SK-N-SH (cell line): ENCODE results near the gene FOCAD. TPM values are rescaled to one million over a fixed set of nuclear protein-coding genes. Genes with fewer than 3 reads are reported as not detected.

Experiments
- CTCF ChIA-PET: fragments of 300-600, 350-600 bp; formaldehyde crosslinking; extraction: SDS; loops from one replicate; lab custom pipeline; 2021; lab: Yijun Ruan, JAX
- POLR2A ChIA-PET: fragments of 350-600 bp; sonication (Branson Sonifier 250); formaldehyde crosslinking; extraction: SDS; loops from one replicate; lab custom pipeline; 2020; ENCODE audit warnings: antibody characterized with exemption, inconsistent platforms; lab: Yijun Ruan, JAX
- DNase-seq: peaks from one replicate; pipeline ENCODE4 v3.0.0; 2012
- H2AFZ ChIP-seq: fragments of 200-600 bp; sonication (generic); 2 replicates; pipeline ENCODE4 v1.8.1; 2016; ENCODE audit warnings: antibody characterized with exemption, mild to moderate bottlenecking, low read depth
- H3F3A ChIP-seq: fragments of 200-600 bp; sonication (generic); replicated peaks from 2 replicates; pipeline ENCODE3; 2016; ENCODE audit warnings: antibody characterized with exemption, mild to moderate bottlenecking; ENCODE audit not compliant: insufficient read depth
- H3K27ac ChIP-seq, 2 experiments: fragments of 200-500 bp in 1 of 2; fragments of 200-600 bp in 1 of 2; sonication (Bioruptor generic) in 1 of 2; sonication (generic), shearing (Covaris generic) in 1 of 2; 2 replicates each; pipeline versions ENCODE4 v1.5.1 to v1.6.1; 2014 to 2016; ENCODE audit warnings: low read depth in 2 of 2, inconsistent platforms in 1 of 2, low read length in 1 of 2, mild to moderate bottlenecking in 1 of 2, mixed read lengths in 1 of 2
- H3K27me3 ChIP-seq: fragments of 200-600 bp; sonication (generic), shearing (Covaris generic); 2 replicates; pipeline ENCODE4 v1.6.1; 2016; ENCODE audit warnings: mixed run types; ENCODE audit not compliant: insufficient read depth
- H3K36me3 ChIP-seq, 2 experiments: fragments of 200-500 bp in 1 of 2; fragments of 200-600 bp in 1 of 2; sonication (Bioruptor generic) in 1 of 2; sonication (generic) in 1 of 2; replicated peaks in 1 of 2; 2 replicates each; pipeline versions ENCODE3 to v1.5.1; 2014 to 2016; ENCODE audit warnings: low read length in 1 of 2, mild to moderate bottlenecking in 1 of 2; ENCODE audit not compliant: insufficient read depth in 2 of 2, control insufficient read depth in 1 of 2
- H3K4me1 ChIP-seq, 2 experiments: fragments of 200-500 bp in 1 of 2; fragments of 200-600 bp in 1 of 2; sonication (Bioruptor generic) in 1 of 2; sonication (generic), shearing (Covaris generic) in 1 of 2; 2 replicates each; pipeline versions ENCODE4 v1.5.1 to v1.6.1; 2014 to 2016; ENCODE audit warnings: low read depth in 1 of 2, low read length in 1 of 2, mixed run types in 1 of 2; ENCODE audit not compliant: insufficient read depth in 2 of 2, control insufficient read depth in 1 of 2
- H3K4me2 ChIP-seq: fragments of 200-600 bp; sonication (generic), shearing (Covaris generic); 2 replicates; pipeline ENCODE4 v1.6.1; 2017; ENCODE audit warnings: mixed run types
- H3K4me3 ChIP-seq, 2 experiments: fragments of 200-500 bp in 1 of 2; fragments of 200-600 bp in 1 of 2; sonication (Bioruptor generic) in 1 of 2; sonication (generic), shearing (Covaris generic) in 1 of 2; 2 replicates each; pipeline versions ENCODE4 v1.5.1 to v1.8.1; 2014 to 2016; ENCODE audit warnings: low read depth in 2 of 2, inconsistent platforms in 1 of 2, low read length in 1 of 2, mild to moderate bottlenecking in 1 of 2, mixed read lengths in 1 of 2, moderate library complexity in 1 of 2
- H3K79me2 ChIP-seq: fragments of 200-600 bp; sonication (generic); 2 replicates; pipeline ENCODE4 v1.8.1; 2017; ENCODE audit warnings: mild to moderate bottlenecking; ENCODE audit not compliant: insufficient read depth
- H3K9ac ChIP-seq: fragments of 200-600 bp; sonication (generic); 2 replicates; pipeline ENCODE4 v1.6.1; 2017; ENCODE audit warnings: mixed run types
- H3K9me2 ChIP-seq: fragments of 200-600 bp; sonication (generic); 2 replicates; pipeline ENCODE4 v1.6.1; 2017; ENCODE audit warnings: mixed run types
- H3K9me3 ChIP-seq: fragments of 200-600 bp; sonication (generic); 2 replicates; pipeline ENCODE4 v1.6.1; 2017; ENCODE audit warnings: mixed run types, mild to moderate bottlenecking, moderate library complexity
- H4K20me1 ChIP-seq: fragments of 200-600 bp; sonication (generic); 2 replicates; pipeline ENCODE4 v1.6.1; 2017; ENCODE audit warnings: mild to moderate bottlenecking, mixed run types; ENCODE audit not compliant: insufficient read depth
- ELF1 ChIP-seq: IDR thresholded peaks from 2 replicates; pipeline ENCODE4 v1.4.0; 2012
- EZH2phosphoT487 ChIP-seq: fragments of 200-600 bp; sonication (generic); IDR thresholded peaks from 2 replicates; pipeline ENCODE4 v1.6.1; 2017; ENCODE audit warnings: low read depth, mixed run types, mild to moderate bottlenecking, antibody characterized with exemption, moderate library complexity, borderline replicate concordance
- FOSL2 ChIP-seq: IDR thresholded peaks from 2 replicates; pipeline ENCODE4 v1.4.0; 2012; ENCODE audit warnings: low read depth, mild to moderate bottlenecking, moderate library complexity, borderline replicate concordance
- GABPA ChIP-seq: IDR thresholded peaks from 2 replicates; pipeline ENCODE4 v1.4.0; 2012; ENCODE audit warnings: low read depth, mild to moderate bottlenecking
- MEF2A ChIP-seq: IDR thresholded peaks from 2 replicates; pipeline ENCODE4 v1.4.0; 2012; ENCODE audit warnings: low read depth, borderline replicate concordance
- NFIC ChIP-seq: IDR thresholded peaks from 2 replicates; pipeline ENCODE4 v1.4.0; 2012; ENCODE audit warnings: borderline replicate concordance
- RCOR1 ChIP-seq: fragments of 150-350 bp; IDR thresholded peaks from 2 replicates; pipeline ENCODE4 v1.6.1; 2017; ENCODE audit warnings: antibody characterized with exemption, low read length
- RFX5 ChIP-seq: IDR thresholded peaks from 2 replicates; pipeline ENCODE4 v1.6.1; 2012; ENCODE audit warnings: mild to moderate bottlenecking, improper control_type of control experiment, low read length
- SIN3A ChIP-seq: IDR thresholded peaks from 2 replicates; pipeline ENCODE4 v1.6.1; 2012; ENCODE audit warnings: low read depth, mild to moderate bottlenecking, low read length, moderate library complexity, borderline replicate concordance
- SMC3 ChIP-seq: IDR thresholded peaks from 2 replicates; pipeline ENCODE4 v1.6.1; 2012; ENCODE audit warnings: low read depth, low read length, improper control_type of control experiment
- TEAD4 ChIP-seq: IDR thresholded peaks from 2 replicates; pipeline ENCODE4 v1.4.0; 2012; ENCODE audit warnings: mild to moderate bottlenecking, borderline replicate concordance; ENCODE audit not compliant: insufficient read depth
- WGBS: methylation state at CpG from one replicate; pipeline ENCODE4 v1.1.6; 2017; ENCODE audit warnings: low lambda C conversion rate; 5-methylcytosine and 5-hydroxymethylcytosine counted together
- polyA plus RNA-seq, 3 experiments: library from polyadenylated mRNA; depleted of rRNA; stranded (reverse); fragments of >200 nt; gene quantifications; 2 replicates each; pipeline ENCODE4 v1.2.3, GENCODE V29; 2012
- TF ChIP-seq, protein P1 (sequence below): fragments of 200-600 bp; sonication (generic); IDR thresholded peaks from 2 replicates; pipeline ENCODE4 v1.6.1; 2017; ENCODE audit warnings: antibody characterized with exemption, mild to moderate bottlenecking, moderate library complexity
- TF ChIP-seq, protein P2 (sequence below): IDR thresholded peaks from 2 replicates; pipeline ENCODE4 v1.4.0; 2012; ENCODE audit warnings: low read depth, borderline replicate concordance
- TF ChIP-seq, protein P3 (sequence below): fragments of 150-350 bp; IDR thresholded peaks from 2 replicates; pipeline ENCODE4 v1.6.1; 2017; ENCODE audit warnings: antibody characterized with exemption, low read length, low read depth, borderline replicate concordance
- TF ChIP-seq, protein P4 (sequence below): IDR thresholded peaks from 2 replicates; pipeline ENCODE4 v1.4.0; 2012; ENCODE audit warnings: low read depth, borderline replicate concordance

FOCAD gene
- polyA plus RNA-seq, 1 of the 3 experiments (the other 2 are of a cell fraction): 15.8 TPM

DNA sequence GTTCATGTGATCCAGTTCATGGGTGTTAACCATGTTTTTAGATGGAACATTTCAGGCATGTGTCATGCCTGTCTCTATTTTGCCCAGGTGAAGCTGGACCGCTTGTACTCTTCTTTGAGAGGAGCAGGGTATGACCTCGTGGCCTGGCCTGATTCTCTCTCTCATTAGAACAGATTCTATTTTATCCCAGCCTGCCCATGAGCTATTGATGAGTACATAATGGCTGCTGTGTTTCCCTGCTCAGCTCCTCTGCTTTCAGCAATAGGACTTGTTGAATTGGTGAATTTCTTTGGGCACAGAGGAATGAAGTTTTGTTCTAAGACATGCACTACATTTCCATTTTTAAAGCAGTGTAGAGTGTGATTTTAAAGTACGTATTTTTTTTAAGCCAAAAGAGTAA, 261.2 kb downstream of the FOCAD start (continued):
- TF ChIP-seq, protein P1, sequence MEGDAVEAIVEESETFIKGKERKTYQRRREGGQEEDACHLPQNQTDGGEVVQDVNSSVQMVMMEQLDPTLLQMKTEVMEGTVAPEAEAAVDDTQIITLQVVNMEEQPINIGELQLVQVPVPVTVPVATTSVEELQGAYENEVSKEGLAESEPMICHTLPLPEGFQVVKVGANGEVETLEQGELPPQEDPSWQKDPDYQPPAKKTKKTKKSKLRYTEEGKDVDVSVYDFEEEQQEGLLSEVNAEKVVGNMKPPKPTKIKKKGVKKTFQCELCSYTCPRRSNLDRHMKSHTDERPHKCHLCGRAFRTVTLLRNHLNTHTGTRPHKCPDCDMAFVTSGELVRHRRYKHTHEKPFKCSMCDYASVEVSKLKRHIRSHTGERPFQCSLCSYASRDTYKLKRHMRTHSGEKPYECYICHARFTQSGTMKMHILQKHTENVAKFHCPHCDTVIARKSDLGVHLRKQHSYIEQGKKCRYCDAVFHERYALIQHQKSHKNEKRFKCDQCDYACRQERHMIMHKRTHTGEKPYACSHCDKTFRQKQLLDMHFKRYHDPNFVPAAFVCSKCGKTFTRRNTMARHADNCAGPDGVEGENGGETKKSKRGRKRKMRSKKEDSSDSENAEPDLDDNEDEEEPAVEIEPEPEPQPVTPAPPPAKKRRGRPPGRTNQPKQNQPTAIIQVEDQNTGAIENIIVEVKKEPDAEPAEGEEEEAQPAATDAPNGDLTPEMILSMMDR: no peak
- TF ChIP-seq EZH2phosphoT487: no peak
- no peak for TF ChIP-seq SIN3A
- TF ChIP-seq NFIC: no peak
- TF ChIP-seq RFX5: no peak

DNA sequence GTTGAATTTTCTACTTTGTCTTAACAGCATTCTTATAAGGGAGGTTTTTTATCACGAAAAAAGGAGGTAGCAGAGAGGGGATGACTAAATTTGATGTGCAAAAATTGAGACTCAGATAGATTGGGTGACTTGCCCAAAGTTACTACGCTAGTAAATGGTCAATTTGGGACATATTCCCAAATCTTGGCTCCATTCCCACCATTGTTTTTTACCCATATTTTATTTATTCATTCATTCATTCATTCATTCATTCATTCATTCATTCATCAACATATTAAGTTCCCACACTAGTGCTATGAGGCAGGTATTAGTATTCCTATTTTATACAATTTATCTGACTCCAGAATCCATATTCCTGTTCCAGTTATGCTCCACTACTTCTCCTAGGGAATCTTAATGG, 261.8 kb downstream of the FOCAD start:
- Histone ChIP-seq H2AFZ (no peak overlapping the region), H3K79me2 (no peaks in the 10 kb centered on the region), H3F3A (no peaks in the 10 kb centered on the region), H3K4me3 (no peak overlapping the region), H3K9ac (no peak overlapping the region), H3K9me3 (no peaks in the 10 kb centered on the region), H3K4me2 (no peak overlapping the region), H3K27me3 (no peaks in the 10 kb centered on the region), H3K36me3 (peaks cover 14 to 24% of the 10 kb centered on the region in 2 experiments), H3K4me1 (no peaks in the 10 kb centered on the region), H4K20me1 (no peaks in the 10 kb centered on the region), H3K9me2 (no peaks in the 10 kb centered on the region), H3K27ac (no peak overlapping the region)
- DNase-seq: no peak
- CTCF ChIA-PET: interaction anchor here (1.0 to 6.4 kb wide), 3 partner anchors 165 to 1481 kb away, joined by 3 to 107 read pairs (median 13); partner anchors contain the start of gene MLLT3
- POLR2A ChIA-PET: no interaction called here
- no peak for TF ChIP-seq SMC3
- TF ChIP-seq, protein P2, sequence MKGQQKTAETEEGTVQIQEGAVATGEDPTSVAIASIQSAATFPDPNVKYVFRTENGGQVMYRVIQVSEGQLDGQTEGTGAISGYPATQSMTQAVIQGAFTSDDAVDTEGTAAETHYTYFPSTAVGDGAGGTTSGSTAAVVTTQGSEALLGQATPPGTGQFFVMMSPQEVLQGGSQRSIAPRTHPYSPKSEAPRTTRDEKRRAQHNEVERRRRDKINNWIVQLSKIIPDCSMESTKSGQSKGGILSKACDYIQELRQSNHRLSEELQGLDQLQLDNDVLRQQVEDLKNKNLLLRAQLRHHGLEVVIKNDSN: no peak
- TF ChIP-seq TEAD4: no peak
- TF ChIP-seq, protein P3, sequence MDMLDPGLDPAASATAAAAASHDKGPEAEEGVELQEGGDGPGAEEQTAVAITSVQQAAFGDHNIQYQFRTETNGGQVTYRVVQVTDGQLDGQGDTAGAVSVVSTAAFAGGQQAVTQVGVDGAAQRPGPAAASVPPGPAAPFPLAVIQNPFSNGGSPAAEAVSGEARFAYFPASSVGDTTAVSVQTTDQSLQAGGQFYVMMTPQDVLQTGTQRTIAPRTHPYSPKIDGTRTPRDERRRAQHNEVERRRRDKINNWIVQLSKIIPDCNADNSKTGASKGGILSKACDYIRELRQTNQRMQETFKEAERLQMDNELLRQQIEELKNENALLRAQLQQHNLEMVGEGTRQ: no peak
- no peak for TF ChIP-seq MEF2A
- TF ChIP-seq, protein P4, sequence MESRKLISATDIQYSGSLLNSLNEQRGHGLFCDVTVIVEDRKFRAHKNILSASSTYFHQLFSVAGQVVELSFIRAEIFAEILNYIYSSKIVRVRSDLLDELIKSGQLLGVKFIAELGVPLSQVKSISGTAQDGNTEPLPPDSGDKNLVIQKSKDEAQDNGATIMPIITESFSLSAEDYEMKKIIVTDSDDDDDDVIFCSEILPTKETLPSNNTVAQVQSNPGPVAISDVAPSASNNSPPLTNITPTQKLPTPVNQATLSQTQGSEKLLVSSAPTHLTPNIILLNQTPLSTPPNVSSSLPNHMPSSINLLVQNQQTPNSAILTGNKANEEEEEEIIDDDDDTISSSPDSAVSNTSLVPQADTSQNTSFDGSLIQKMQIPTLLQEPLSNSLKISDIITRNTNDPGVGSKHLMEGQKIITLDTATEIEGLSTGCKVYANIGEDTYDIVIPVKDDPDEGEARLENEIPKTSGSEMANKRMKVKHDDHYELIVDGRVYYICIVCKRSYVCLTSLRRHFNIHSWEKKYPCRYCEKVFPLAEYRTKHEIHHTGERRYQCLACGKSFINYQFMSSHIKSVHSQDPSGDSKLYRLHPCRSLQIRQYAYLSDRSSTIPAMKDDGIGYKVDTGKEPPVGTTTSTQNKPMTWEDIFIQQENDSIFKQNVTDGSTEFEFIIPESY: no peak
- TF ChIP-seq EZH2phosphoT487: no peak
- no peak for TF ChIP-seq RCOR1
- TF ChIP-seq GABPA: no peak
- no peak for TF ChIP-seq ELF1
- TF ChIP-seq FOSL2: no peak
- WGBS: 79% methylated on average over 2 of the region's 2 CpGs
